HG03342 (cell line): ENCODE data around the gene PRRC2B.

ENCODE experiments used
- ATAC-seq: cut with Tn5 transposase; IDR thresholded peaks from one replicate; pipeline ENCODE4 v1.9.1; 2021; ENCODE audit warnings: mild to moderate bottlenecking, moderate library complexity; ENCODE audit not compliant: unreplicated experiment

The PRRC2B gene

GRCh38 chr9:131406563-131407436, 12.9 kb downstream of the PRRC2B start:
- no peak for ATAC-seq

DNA sequence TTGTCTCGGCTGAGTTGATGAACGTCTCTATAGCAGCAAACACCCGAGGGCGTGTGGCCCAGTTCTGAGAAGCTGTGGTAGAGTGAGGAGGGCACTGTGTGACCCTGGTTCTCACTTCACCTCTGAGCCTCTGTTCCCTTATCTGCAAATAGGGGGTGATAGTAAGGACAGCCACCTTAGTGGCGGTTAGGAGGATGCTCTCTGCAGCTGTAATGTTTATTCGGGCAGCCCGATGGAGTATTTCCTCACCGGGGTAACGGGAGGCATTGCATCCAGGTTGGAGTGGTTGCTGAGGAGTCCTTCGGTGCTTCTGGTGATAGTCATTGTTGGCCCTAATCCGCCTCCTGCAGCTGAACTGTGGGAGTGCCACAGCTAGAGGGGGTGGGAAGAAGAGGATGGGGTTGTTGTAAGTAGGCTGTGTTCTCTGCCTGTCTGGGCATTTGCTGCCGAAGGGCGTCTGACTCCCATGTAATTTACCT, 13.9 kb downstream of the PRRC2B start:
- ATAC-seq: no peak

DNA sequence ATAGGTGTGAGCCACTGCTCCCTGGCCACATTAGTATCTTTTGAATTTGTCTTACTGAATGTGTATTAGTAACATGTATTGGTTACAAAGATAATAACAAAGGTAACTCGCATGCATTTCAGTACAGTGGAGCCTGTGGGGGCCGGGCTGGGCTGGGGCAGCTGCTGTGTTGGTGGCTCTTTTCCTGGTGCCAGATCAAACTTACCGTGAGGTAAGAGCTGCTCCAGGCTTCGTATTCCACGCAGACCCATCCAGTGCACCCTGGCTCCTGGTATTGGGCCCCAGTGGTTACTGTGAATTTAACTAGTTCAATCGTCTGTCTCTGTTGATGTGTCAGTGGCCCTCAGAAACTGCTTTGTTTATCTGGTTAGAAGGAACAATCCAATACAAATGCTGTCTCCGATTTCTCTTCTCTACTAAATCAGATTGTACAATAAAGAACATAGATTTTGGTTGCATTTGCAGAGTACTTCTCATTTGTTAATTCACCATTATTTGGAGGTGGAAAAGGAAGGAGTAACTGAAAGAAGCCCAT, 15.6 kb downstream of the PRRC2B start:
- no peak for ATAC-seq

DNA sequence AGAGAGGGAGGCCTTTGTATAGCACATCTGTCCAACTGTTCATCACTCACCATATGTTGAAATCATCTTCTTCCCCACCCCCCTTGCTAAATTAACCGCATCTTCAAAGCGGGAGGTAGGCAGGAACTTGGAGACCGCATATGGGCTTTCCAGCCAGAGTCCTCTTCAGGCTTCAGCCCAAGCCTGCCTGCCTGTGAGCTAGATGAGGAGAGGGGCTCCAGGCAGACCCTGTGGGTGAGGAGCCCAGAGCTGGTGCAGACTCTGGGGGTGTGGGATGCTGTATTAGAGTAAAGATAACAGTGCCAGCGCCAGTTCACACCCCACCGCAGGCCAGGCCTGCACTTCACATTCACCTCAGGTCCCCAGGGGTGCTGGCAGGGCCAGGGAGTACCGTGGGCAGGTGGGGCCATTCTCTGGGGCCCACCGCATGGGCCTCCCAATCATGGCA, 16.2 kb downstream of the PRRC2B start:
- no peak for ATAC-seq

GRCh38 chr9:131411719-131412681, 18.1 kb downstream of the PRRC2B start:
- ATAC-seq: no peak

- ATAC-seq: no peak
Observed at GRCh38 chr9:131416509-131416908, 22.6 kb downstream of the PRRC2B start.

GRCh38 chr9:131417264-131418142, 23.6 kb downstream of the PRRC2B start:
- no peak for ATAC-seq

GRCh38 chr9:131418143-131419025, 24.5 kb downstream of the PRRC2B start:
- ATAC-seq: no peak

GRCh38 chr9:131419026-131419614, 25.2 kb downstream of the PRRC2B start:
- no peak for ATAC-seq

DNA sequence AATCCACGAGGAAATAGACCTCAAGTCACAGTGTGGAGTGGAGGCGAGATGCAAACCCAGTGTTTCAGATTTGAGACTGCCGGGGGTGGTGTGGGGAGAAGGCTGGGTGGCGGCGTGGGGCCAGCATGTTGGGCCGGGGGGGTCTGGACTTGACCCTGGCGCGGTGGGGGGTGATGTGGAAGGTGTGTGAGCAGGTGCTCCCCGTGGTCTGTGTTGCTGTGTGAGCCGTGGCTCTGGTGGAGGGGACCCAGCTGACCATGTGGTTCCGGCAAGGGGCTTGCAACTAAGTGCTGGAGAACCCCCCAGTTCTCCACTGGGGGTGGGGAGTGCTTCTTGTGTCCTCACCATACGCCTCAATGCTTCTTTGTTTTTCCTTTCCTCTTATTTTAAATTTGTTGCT, 25.8 kb downstream of the PRRC2B start:
- no peak for ATAC-seq

GRCh38 chr9:131420980-131421624, 27.2 kb downstream of the PRRC2B start:
- ATAC-seq: no peak

DNA sequence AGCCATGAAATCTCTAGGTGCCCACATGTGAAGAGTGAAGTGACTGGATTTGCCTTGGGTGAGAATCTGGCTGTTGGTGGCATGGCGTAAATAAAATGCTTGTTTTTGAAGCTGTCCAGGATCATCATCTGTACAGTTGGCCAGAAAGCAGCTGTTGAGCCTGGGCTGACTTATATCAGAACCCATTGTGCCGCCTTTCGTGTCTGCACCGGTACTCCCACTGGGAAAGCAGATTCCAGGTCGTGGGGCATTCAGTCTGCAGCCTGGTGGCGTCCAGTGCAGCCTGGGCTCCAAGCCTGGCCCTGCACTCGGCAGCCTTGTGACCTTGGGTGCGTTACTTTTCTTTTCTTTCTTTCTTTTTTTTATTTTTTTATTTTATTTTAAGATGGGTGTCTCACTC, 27.8 kb downstream of the PRRC2B start:
- ATAC-seq: no peak

DNA sequence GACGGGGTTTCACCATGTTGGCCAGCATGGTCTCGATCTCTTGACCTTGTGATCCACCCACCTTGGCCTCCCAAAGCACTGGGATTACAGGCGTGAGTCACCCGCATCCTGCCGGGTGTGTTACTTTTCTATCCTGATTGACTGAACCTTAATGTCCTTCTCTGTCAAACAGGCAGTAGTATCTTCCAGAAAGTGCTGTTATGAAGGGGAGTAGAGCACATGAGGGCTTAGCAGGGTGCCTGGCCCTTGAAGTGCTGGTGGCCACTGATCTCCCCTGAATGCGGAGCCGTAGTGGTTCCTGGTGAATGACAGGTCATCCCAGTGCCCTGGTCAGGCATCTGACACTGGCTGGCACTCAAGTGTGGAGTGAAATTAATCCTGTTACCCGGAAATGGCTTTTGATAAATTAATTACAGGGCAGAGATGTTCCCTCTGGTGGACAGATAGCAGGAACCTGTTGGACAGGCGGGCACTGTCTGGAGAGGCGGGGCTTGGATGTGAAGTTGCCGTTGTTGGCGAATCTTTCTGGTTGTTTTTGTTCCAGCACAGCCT, 28.4 kb downstream of the PRRC2B start:
- no peak for ATAC-seq

- no peak for ATAC-seq
Observed at GRCh38 chr9:131423171-131423581, 29.3 kb downstream of the PRRC2B start.

- no peak for ATAC-seq
Observed at GRCh38 chr9:131426545-131426944, 32.7 kb downstream of the PRRC2B start.

DNA sequence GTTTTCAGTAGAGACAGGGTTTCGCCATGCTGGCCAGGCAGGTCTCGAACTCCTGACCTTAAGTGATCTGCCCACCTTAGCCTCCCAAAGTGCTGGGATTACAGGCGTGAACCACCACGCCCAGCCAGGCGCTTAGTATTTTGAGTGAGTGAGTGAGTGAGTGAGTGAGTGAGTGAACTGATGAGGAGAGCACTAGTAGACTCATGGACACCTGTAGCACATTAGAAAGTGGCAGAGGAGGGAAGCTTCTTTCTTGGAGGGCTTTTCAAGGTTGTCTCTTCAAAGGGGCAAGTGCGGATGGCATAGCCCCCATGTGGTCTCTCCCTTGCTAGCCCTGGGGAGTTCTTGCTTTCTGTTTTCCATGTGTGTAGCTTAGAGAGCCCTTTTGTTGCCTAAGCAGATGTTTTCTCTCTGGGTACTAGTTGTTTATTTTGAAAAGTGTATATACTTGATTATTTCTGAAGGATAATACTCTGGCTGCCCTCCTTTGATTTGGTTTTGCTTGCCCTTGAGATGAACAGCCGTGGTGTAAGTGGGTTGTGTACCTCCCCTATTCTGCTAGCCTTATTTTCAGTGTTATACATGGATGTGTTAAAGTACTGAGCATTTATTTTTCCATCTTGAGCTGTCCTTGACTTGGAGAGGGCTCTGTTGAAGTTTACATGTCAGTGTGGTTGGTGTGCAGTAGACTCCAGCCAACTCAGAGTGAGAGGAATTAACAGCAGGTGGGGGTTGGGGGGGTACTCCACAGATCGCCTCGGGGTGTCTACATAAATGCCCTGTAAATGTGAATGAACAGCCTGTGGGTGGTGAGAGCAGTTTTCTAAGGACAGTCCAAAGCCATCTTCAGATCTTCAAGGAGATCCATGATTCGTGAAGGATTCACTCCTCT, 35.5 kb downstream of the PRRC2B start:
- ATAC-seq: no peak

- ATAC-seq: no peak
Observed at GRCh38 chr9:131432050-131432449, 38.2 kb downstream of the PRRC2B start.
